K562 (cell line): ENCODE results near the gene KRTAP4-12. TPM values are rescaled to one million over a fixed set of nuclear protein-coding genes. Genes with fewer than 3 reads are reported as not detected.
"Not testable (repeated sequence)": the region's sequence is repeated elsewhere in the genome, so short reads cannot be mapped to it uniquely, and the experiment has no call there.

Source experiments
- ATAC-seq: fragments of 200-7000 bp; cut with Tn5 transposase; 3 replicates; pipeline ENCODE4 v1.9.1; 2020; ENCODE audit warnings: moderate library complexity
- BruUV-seq: library from RNA; stranded (reverse); fragments of 400-500 nt; replicated peaks from 2 replicates; lab custom pipeline; 2021; lab: Mats Ljungman, UMichigan
- CTCF ChIA-PET: fragments of 300-600 bp; formaldehyde crosslinking; extraction: SDS; loops from one replicate; lab custom pipeline; 2021; ENCODE audit warnings: low intra/inter-chr PET ratio; lab: Yijun Ruan, JAX
- POLR2A ChIA-PET: fragments of 300-600, 350-650 bp; sonication (Branson Sonifier 250); formaldehyde crosslinking; extraction: SDS; loops from one replicate; lab custom pipeline; 2021; ENCODE audit warnings: antibody characterized with exemption, inconsistent platforms; lab: Yijun Ruan, JAX
- DNase-seq, 4 experiments: peaks; one replicate each; pipeline versions ENCODE4 v3.0.0 to v3.0.0-alpha.2; 2011 to 2018; ENCODE audit warnings: low spot score in 3 of 4, mixed read lengths in 3 of 4; ENCODE audit errors: extremely low read depth in 1 of 4
- FAIRE-seq: peaks from 2 replicates; lab custom pipeline; 2011; peaks lifted over from hg19 to GRCh38; lab: Jason Lieb, UNC
- H2AFZ ChIP-seq: 2 replicates; pipeline ENCODE4 v1.6.0; 2011; ENCODE audit warnings: low read depth, low read length, control low read depth, inconsistent platforms
- H3K27ac ChIP-seq: fragments of 200-600 bp; 3 replicates; pipeline ENCODE4 v1.8.0; 2011; ENCODE audit warnings: low read depth, mild to moderate bottlenecking, control low read depth, inconsistent platforms, low read length, moderate library complexity, mixed read lengths; ENCODE audit errors: extremely low read depth
- H3K27me3 ChIP-seq, 2 experiments: fragments of 300-600 bp in 1 of 2; 2 replicates in 1 of 2; 3 replicates in 1 of 2; pipeline versions ENCODE4 v1.6.0 to v1.8.0; 2011; ENCODE audit warnings: inconsistent platforms in 2 of 2, low read length in 2 of 2, mild to moderate bottlenecking in 1 of 2, mixed read lengths in 1 of 2, moderate library complexity in 1 of 2; ENCODE audit not compliant: control insufficient read depth in 2 of 2, insufficient read depth in 2 of 2
- H3K36me3 ChIP-seq: fragments of 300-600 bp; 3 replicates; pipeline ENCODE4 v1.8.0; 2011; ENCODE audit warnings: mild to moderate bottlenecking, low read length, inconsistent platforms; ENCODE audit not compliant: control insufficient read depth, insufficient read depth
- H3K4me1 ChIP-seq, 2 experiments: fragments of 200-600 bp in 1 of 2; replicated peaks in 1 of 2; 2 replicates in 1 of 2; 3 replicates in 1 of 2; pipeline versions ENCODE4 v1.5.1 to v1.8.0; 2011; ENCODE audit warnings: inconsistent platforms in 2 of 2, low read length in 2 of 2, mild to moderate bottlenecking in 1 of 2, mixed read lengths in 1 of 2, moderate library complexity in 1 of 2; ENCODE audit not compliant: control insufficient read depth in 2 of 2, insufficient read depth in 2 of 2
- H3K4me2 ChIP-seq: 2 replicates; pipeline ENCODE4 v1.6.1; 2011; ENCODE audit warnings: low read length, control low read depth, inconsistent platforms, mixed read lengths; ENCODE audit not compliant: insufficient read depth
- H3K4me3 ChIP-seq: fragments of 200-600 bp; sonication (generic), shearing (Covaris generic); 2 replicates; pipeline ENCODE4 v1.5.1; 2016; ENCODE audit warnings: control low read depth, inconsistent platforms
- H3K79me2 ChIP-seq: fragments of 200-600 bp; 3 replicates; pipeline ENCODE4 v1.8.0; 2011; ENCODE audit warnings: low read length, inconsistent platforms; ENCODE audit not compliant: control insufficient read depth, insufficient read depth
- H3K9ac ChIP-seq, 2 experiments: 2 replicates each; pipeline versions ENCODE4 v1.6.0 to v1.6.1; 2011; ENCODE audit warnings: low read depth in 2 of 2, low read length in 2 of 2, control low read depth in 1 of 2, inconsistent platforms in 1 of 2, mild to moderate bottlenecking in 1 of 2, mixed read lengths in 1 of 2; ENCODE audit not compliant: insufficient read depth in 1 of 2
- H3K9me1 ChIP-seq: one replicate; pipeline ENCODE4 v1.6.0; 2011; ENCODE audit warnings: inconsistent platforms, mild to moderate bottlenecking, low read length, moderate library complexity; ENCODE audit not compliant: control insufficient read depth, insufficient read depth
- H3K9me3 ChIP-seq: replicated peaks from 2 replicates; pipeline ENCODE4 v1.5.1; 2011; ENCODE audit warnings: low read depth, low read length, inconsistent platforms; ENCODE audit not compliant: control insufficient read depth, insufficient read depth
- H4K20me1 ChIP-seq: replicated peaks from 2 replicates; pipeline ENCODE4 v1.6.1; 2011; ENCODE audit warnings: low read length, inconsistent platforms, mixed read lengths; ENCODE audit not compliant: control insufficient read depth, insufficient read depth
- HNRNPK ChIP-seq: fragments of 200-400 bp; formaldehyde crosslinking; IDR thresholded peaks from one replicate; pipeline ENCODE4 v1.6.1; 2018; ENCODE audit warnings: mild to moderate bottlenecking, low read depth, low read length; ENCODE audit not compliant: poor library complexity, severe bottlenecking
- NFIX ChIP-seq: fragments of 250-450 bp; sonication (Bioruptor Pico); IDR thresholded peaks from 2 replicates; pipeline ENCODE4 v1.4.0; 2020; ENCODE audit warnings: low read depth, mild to moderate bottlenecking, moderate library complexity
- WGBS: fragments of 100-300 bp; shearing (Covaris generic); methylation state at CpG from one replicate; pipeline ENCODE4 v1.1.6; 2016; ENCODE audit warnings: low coverage, mixed read lengths; ENCODE audit not compliant: insufficient coverage; ENCODE audit errors: missing lambda C conversion rate; 5-methylcytosine and 5-hydroxymethylcytosine counted together
- in situ Hi-C: fragments of 300-500 bp; cut with MboI; formaldehyde crosslinking; loops from 4 replicates; pipeline ENCODE4 v1.15.0; 2018; ENCODE audit warnings: inconsistent platforms, mixed read lengths
- intact Hi-C: fragments of 100-400 bp; cut with micrococcal nuclease; formaldehyde crosslinking; loops from 2 replicates; pipeline ENCODE4 v1.14.2; 2022
- polyA plus RNA-seq, 8 experiments: library from polyadenylated mRNA; depleted of rRNA in 4 of 8; stranded (reverse) in 5 of 8; unstranded in 3 of 8; fragments of >200 nt; fragmentation: Nextera tagmentation in 2 of 8; fragmentation: Illumina TruSeq in 1 of 8; extraction: Ambion mirVana in 2 of 8; extraction: Trizol in 1 of 8; gene quantifications; 2 replicates each; pipeline versions ENCODE4 v1.2.1 to v1.2.3, GENCODE V29; 2011 to 2014; ENCODE audit warnings: inconsistent platforms in 1 of 8, missing spikeins in 1 of 8
- total RNA-seq, 7 experiments: library from RNA; depleted of rRNA in 6 of 7; stranded (reverse); fragments of >200 nt in 6 of 7; fragmentation: Illumina TruSeq in 2 of 7; extraction: Trizol in 2 of 7; gene quantifications; 2 replicates each; pipeline versions ENCODE4 v1.2.1 to v1.2.3, GENCODE V29; 2011 to 2021; ENCODE audit warnings: low replicate concordance in 1 of 7

Gene KRTAP4-12
- total and polyA plus RNA-seq, 9 of the 15 experiments (the other 6 are each of a cell fraction or from before 2014, with no cell fraction given), result not detected

GRCh38 chr17:41148971-41149651 lies 25.1 kb upstream of the KRTAP4-12 start:
- H4K20me1 ChIP-seq, H3K27me3 ChIP-seq, BruUV-seq, H3K4me2 ChIP-seq, FAIRE-seq, H3K79me2 ChIP-seq, in situ Hi-C loops, H3K4me3 ChIP-seq, H2AFZ ChIP-seq, H3K36me3 ChIP-seq, intact Hi-C loops, POLR2A ChIA-PET, H3K9ac ChIP-seq, ATAC-seq, H3K4me1 ChIP-seq, H3K9me3 ChIP-seq, H3K27ac ChIP-seq, CTCF ChIA-PET, H3K9me1 ChIP-seq, DNase-seq: not testable (repeated sequence)
- WGBS, result 0% methylated on average over 9 of the region's 10 CpGs

- 4% methylated on average over 2 of the region's 2 CpGs for whole genome bisulfite sequencing
Measured at GRCh38 chr17:41147531-41148204, 23.7 kb upstream of the KRTAP4-12 start.

More at GRCh38 chr17:41147531-41148204, 23.7 kb upstream of the KRTAP4-12 start:
- TF ChIP-seq HNRNPK (peak; percentile 39), NFIX (CRISPR knock-in tag) (no peak)
- in situ Hi-C loops (no loop called here), intact Hi-C loops (no loop called here)
- no peaks in the 10 kb centered on the region for H3K9me3 ChIP-seq
- H3K9ac ChIP-seq, result no peak overlapping the region
- no peaks in the 10 kb centered on the region for H3K4me1 ChIP-seq
- no TSS peak for BruUV-seq
- H3K79me2 ChIP-seq, result no peaks in the 10 kb centered on the region
- no peak overlapping the region for H3K27ac ChIP-seq
- no peaks in the 10 kb centered on the region for H3K27me3 ChIP-seq
- no peaks in the 10 kb centered on the region for H4K20me1 ChIP-seq
- H3K36me3 ChIP-seq, result no peaks in the 10 kb centered on the region
- no peak overlapping the region for H2AFZ ChIP-seq
- no peak for FAIRE-seq
- H3K4me2 ChIP-seq, result no peak overlapping the region
- no peak for ATAC-seq
- CTCF ChIA-PET, result no interaction called here
- no peak overlapping the region for H3K4me3 ChIP-seq
- H3K9me1 ChIP-seq, result no peaks in the 10 kb centered on the region
- POLR2A ChIA-PET, result no interaction called here
- DNase-seq, result no peak
